Liver (tissue), 9 donors: ENCODE data around the gene EVC2. TPM values are rescaled to one million over a fixed set of nuclear protein-coding genes. Genes with fewer than 3 reads are reported as not detected.

Source experiments
- DNase-seq: peaks from one replicate; pipeline ENCODE4 v3.0.0-alpha.2; 2017; ENCODE audit warnings: low spot score
- H3K27ac ChIP-seq, 2 donors: one replicate each; pipeline ENCODE4 v1.7.0; 2013; ENCODE audit warnings: inconsistent platforms in 2 of 2, low read length in 2 of 2, control low read depth in 1 of 2, low read depth in 1 of 2, mild to moderate bottlenecking in 1 of 2
- H3K27me3 ChIP-seq, 4 donors: one replicate each; pipeline versions ENCODE4 v1.6.1 to v1.7.0; 2013; ENCODE audit warnings: low read length in 3 of 4, inconsistent platforms in 1 of 4, mild to moderate bottlenecking in 1 of 4, moderate library complexity in 1 of 4; ENCODE audit not compliant: control insufficient read depth in 4 of 4, insufficient read depth in 4 of 4
- H3K36me3 ChIP-seq, 4 donors: one replicate each; pipeline versions ENCODE4 v1.6.1 to v1.7.0; 2013; ENCODE audit warnings: low read length in 3 of 4, mild to moderate bottlenecking in 3 of 4, low read depth in 1 of 4, moderate library complexity in 1 of 4; ENCODE audit not compliant: control insufficient read depth in 4 of 4, insufficient read depth in 3 of 4
- H3K4me1 ChIP-seq, 4 donors: one replicate each; pipeline versions ENCODE4 v1.6.1 to v1.7.0; 2013; ENCODE audit warnings: low read length in 3 of 4, mild to moderate bottlenecking in 3 of 4, moderate library complexity in 1 of 4; ENCODE audit not compliant: control insufficient read depth in 4 of 4, insufficient read depth in 4 of 4
- H3K4me3 ChIP-seq, 3 donors: one replicate each; pipeline versions ENCODE4 v1.6.1 to v1.7.0; 2013; ENCODE audit warnings: low read length in 3 of 3, control low read depth in 1 of 3, low read depth in 1 of 3, mild to moderate bottlenecking in 1 of 3
- H3K9ac ChIP-seq, 2 donors: one replicate each; pipeline ENCODE4 v1.7.0; 2013; ENCODE audit warnings: low read length in 2 of 2, mild to moderate bottlenecking in 2 of 2, moderate library complexity in 2 of 2, control low read depth in 1 of 2, low read depth in 1 of 2
- H3K9me3 ChIP-seq, 4 donors: one replicate each; pipeline versions ENCODE4 v1.6.1 to v1.7.0; 2013; ENCODE audit warnings: low read length in 3 of 4; ENCODE audit not compliant: control insufficient read depth in 4 of 4
- ATF3 ChIP-seq: IDR thresholded peaks from 2 replicates; pipeline ENCODE4 v1.6.1; 2016; ENCODE audit warnings: antibody characterized with exemption
- EGR1 ChIP-seq, 2 donors: IDR thresholded peaks; 2 replicates each; pipeline ENCODE4 v1.6.1; 2016 to 2018; ENCODE audit warnings: antibody characterized with exemption in 2 of 2, low read depth in 2 of 2
- FOXA1 ChIP-seq: IDR thresholded peaks from 2 replicates; pipeline ENCODE4 v1.6.1; 2016; ENCODE audit warnings: antibody characterized with exemption
- FOXA2 ChIP-seq: IDR thresholded peaks from 2 replicates; pipeline ENCODE4 v1.6.1; 2016; ENCODE audit warnings: antibody characterized with exemption
- GABPA ChIP-seq, 2 donors: IDR thresholded peaks in 1 of 2; conservative IDR thresholded peaks in 1 of 2; 2 replicates each; pipeline ENCODE4 v1.6.1; 2016; ENCODE audit warnings: antibody characterized with exemption in 2 of 2, mild to moderate bottlenecking in 1 of 2, moderate library complexity in 1 of 2
- HNF4A ChIP-seq, 2 donors: conservative IDR thresholded peaks; 2 replicates each; pipeline ENCODE4 v1.6.1; 2016; ENCODE audit warnings: antibody characterized with exemption in 2 of 2, mild to moderate bottlenecking in 2 of 2
- HNF4G ChIP-seq: IDR thresholded peaks from 2 replicates; pipeline ENCODE4 v1.6.1; 2016; ENCODE audit warnings: antibody characterized with exemption
- JUND ChIP-seq, 2 donors: IDR thresholded peaks; 2 replicates each; pipeline ENCODE4 v1.6.1; 2016; ENCODE audit warnings: antibody characterized with exemption in 2 of 2
- MAX ChIP-seq: IDR thresholded peaks from 2 replicates; pipeline ENCODE4 v1.6.1; 2016; ENCODE audit warnings: antibody characterized with exemption
- NR2F2 ChIP-seq: IDR thresholded peaks from 2 replicates; pipeline ENCODE4 v1.6.1; 2016; ENCODE audit warnings: antibody characterized with exemption
- RAD21 ChIP-seq, 2 donors: IDR thresholded peaks; 2 replicates each; pipeline ENCODE4 v1.6.1; 2016; ENCODE audit warnings: antibody characterized with exemption in 2 of 2, mild to moderate bottlenecking in 2 of 2
- RXRA ChIP-seq, 2 donors: IDR thresholded peaks; 2 replicates each; pipeline ENCODE4 v1.6.1; 2017 to 2018; ENCODE audit warnings: antibody characterized with exemption in 2 of 2, mild to moderate bottlenecking in 1 of 2
- SP1 ChIP-seq: IDR thresholded peaks from 2 replicates; pipeline ENCODE4 v1.6.1; 2018; ENCODE audit warnings: antibody characterized with exemption, mild to moderate bottlenecking
- TAF1 ChIP-seq: conservative IDR thresholded peaks from 2 replicates; pipeline ENCODE4 v1.6.1; 2016; ENCODE audit warnings: antibody characterized with exemption, mild to moderate bottlenecking
- YY1 ChIP-seq: IDR thresholded peaks from 2 replicates; pipeline ENCODE4 v1.6.1; 2016; ENCODE audit warnings: antibody characterized with exemption, mild to moderate bottlenecking
- WGBS: extraction: QIAGEN DNeasy Blood & Tissue Kit; methylation state at CpG from one replicate; pipeline ENCODE4 v1.1.7; 2013; 5-methylcytosine and 5-hydroxymethylcytosine counted together
- polyA plus RNA-seq, 2 donors: library from polyadenylated mRNA; stranded (reverse) in 1 of 2; unstranded in 1 of 2; fragments of 200-250 nt in 1 of 2; fragments of >200 nt in 1 of 2; fragmentation: Nextera tagmentation in 1 of 2; extraction: Ambion mirVana in 1 of 2; gene quantifications; one replicate each; pipeline versions ENCODE4 v1.2.1 to v1.2.3, GENCODE V29; 2013 to 2015
- total RNA-seq, 2 donors: library from RNA; depleted of rRNA; stranded (reverse); fragments of >200 nt; gene quantifications; one replicate each; pipeline ENCODE4 v1.2.3, GENCODE V29; 2014
- TF ChIP-seq, protein P1 (sequence below): IDR thresholded peaks from 2 replicates; pipeline ENCODE4 v1.6.1; 2016; ENCODE audit warnings: antibody characterized with exemption
- TF ChIP-seq, protein P2 (sequence below): IDR thresholded peaks from 2 replicates; pipeline ENCODE4 v1.6.1; 2016; ENCODE audit warnings: antibody characterized with exemption, mild to moderate bottlenecking
- donor health status: healthy.
- donor health status: healthy.
- donor health status: healthy.
- donor health status: healthy.
- donor health status: healthy.

The EVC2 gene
- total and polyA plus RNA-seq, 4 donors: 0.26 to 1.3 (median 0.57) TPM

DNA sequence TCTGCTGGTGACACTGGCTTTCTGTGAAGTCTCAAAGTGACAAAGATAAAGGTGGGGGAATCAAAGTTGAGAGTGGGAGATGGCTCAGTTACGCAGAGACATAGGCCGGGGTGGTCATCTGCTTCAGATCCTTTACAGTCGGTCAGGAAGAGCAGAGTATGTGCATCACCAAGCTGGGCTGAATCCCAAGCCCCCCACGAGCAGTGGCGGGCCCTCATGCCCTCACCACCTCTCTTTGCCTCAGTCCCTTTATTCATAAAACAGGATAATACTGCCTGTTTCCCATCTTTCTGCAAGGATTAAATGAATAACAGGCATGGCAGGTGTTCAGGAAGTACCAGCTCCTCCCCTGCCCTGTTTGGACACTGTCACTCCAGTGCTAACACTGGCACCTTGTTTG is 135.6 kb downstream of the EVC2 start (continued):
- TF ChIP-seq ATF3: no peak
- TF ChIP-seq RAD21 (IDR thresholded peaks at IDR 0.05): no peak
- TF ChIP-seq NR2F2: no peak

- DNase-seq: no peak
- Histone ChIP-seq H3K36me3 (no peaks in the 10 kb centered on the region), H3K9ac (no peak overlapping the region), H3K4me3 (no peak overlapping the region), H3K27ac (no peak overlapping the region), H3K9me3 (no peaks in the 10 kb centered on the region), H3K4me1 (no peaks in the 10 kb centered on the region), H3K27me3 (no peaks in the 10 kb centered on the region)
- 89% methylated on average over 2 of the region's 2 CpGs for WGBS
- TF ChIP-seq, protein P1, sequence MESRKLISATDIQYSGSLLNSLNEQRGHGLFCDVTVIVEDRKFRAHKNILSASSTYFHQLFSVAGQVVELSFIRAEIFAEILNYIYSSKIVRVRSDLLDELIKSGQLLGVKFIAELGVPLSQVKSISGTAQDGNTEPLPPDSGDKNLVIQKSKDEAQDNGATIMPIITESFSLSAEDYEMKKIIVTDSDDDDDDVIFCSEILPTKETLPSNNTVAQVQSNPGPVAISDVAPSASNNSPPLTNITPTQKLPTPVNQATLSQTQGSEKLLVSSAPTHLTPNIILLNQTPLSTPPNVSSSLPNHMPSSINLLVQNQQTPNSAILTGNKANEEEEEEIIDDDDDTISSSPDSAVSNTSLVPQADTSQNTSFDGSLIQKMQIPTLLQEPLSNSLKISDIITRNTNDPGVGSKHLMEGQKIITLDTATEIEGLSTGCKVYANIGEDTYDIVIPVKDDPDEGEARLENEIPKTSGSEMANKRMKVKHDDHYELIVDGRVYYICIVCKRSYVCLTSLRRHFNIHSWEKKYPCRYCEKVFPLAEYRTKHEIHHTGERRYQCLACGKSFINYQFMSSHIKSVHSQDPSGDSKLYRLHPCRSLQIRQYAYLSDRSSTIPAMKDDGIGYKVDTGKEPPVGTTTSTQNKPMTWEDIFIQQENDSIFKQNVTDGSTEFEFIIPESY: no peak
- no peak for TF ChIP-seq MAX
- no peak for TF ChIP-seq TAF1
- TF ChIP-seq SP1: no peak
- no peak for TF ChIP-seq NR2F2
- no peak for TF ChIP-seq HNF4G
- TF ChIP-seq YY1: no peak
- TF ChIP-seq HNF4A (conservative IDR thresholded peaks at IDR 0.05): no peak
- TF ChIP-seq RXRA (IDR thresholded peaks at IDR 0.05): no peak
- TF ChIP-seq, protein P2, sequence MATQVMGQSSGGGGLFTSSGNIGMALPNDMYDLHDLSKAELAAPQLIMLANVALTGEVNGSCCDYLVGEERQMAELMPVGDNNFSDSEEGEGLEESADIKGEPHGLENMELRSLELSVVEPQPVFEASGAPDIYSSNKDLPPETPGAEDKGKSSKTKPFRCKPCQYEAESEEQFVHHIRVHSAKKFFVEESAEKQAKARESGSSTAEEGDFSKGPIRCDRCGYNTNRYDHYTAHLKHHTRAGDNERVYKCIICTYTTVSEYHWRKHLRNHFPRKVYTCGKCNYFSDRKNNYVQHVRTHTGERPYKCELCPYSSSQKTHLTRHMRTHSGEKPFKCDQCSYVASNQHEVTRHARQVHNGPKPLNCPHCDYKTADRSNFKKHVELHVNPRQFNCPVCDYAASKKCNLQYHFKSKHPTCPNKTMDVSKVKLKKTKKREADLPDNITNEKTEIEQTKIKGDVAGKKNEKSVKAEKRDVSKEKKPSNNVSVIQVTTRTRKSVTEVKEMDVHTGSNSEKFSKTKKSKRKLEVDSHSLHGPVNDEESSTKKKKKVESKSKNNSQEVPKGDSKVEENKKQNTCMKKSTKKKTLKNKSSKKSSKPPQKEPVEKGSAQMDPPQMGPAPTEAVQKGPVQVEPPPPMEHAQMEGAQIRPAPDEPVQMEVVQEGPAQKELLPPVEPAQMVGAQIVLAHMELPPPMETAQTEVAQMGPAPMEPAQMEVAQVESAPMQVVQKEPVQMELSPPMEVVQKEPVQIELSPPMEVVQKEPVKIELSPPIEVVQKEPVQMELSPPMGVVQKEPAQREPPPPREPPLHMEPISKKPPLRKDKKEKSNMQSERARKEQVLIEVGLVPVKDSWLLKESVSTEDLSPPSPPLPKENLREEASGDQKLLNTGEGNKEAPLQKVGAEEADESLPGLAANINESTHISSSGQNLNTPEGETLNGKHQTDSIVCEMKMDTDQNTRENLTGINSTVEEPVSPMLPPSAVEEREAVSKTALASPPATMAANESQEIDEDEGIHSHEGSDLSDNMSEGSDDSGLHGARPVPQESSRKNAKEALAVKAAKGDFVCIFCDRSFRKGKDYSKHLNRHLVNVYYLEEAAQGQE: no peak
- TF ChIP-seq GABPA (IDR thresholded peaks at IDR 0.05 in 1 of 2, conservative IDR thresholded peaks at IDR 0.05 in 1 of 2): no peak
- TF ChIP-seq ATF3: no peak
- no peak for TF ChIP-seq EGR1 (IDR thresholded peaks at IDR 0.05; ENCODE audit: low read depth in 2 of 2)
- no peak for TF ChIP-seq RAD21 (IDR thresholded peaks at IDR 0.05)
- TF ChIP-seq JUND (IDR thresholded peaks at IDR 0.05): no peak
- no peak for TF ChIP-seq FOXA1
These were observed 136.2 kb downstream of the EVC2 start for GRCh38 chr4:5572114-5572513.

GRCh38 chr4:5571646-5572045 is 136.7 kb downstream of the EVC2 start:
- H3K36me3 ChIP-seq: no peaks in the 10 kb centered on the region
- DNase-seq: no peak
- H3K4me1 ChIP-seq: no peaks in the 10 kb centered on the region
- H3K4me3 ChIP-seq: no peak overlapping the region
- no peaks in the 10 kb centered on the region for H3K9me3 ChIP-seq
- WGBS: 86% methylated on average over 5 of the region's 5 CpGs
- no peak overlapping the region for H3K27ac ChIP-seq
- H3K9ac ChIP-seq: no peak overlapping the region
- no peak for TF ChIP-seq RAD21 (IDR thresholded peaks at IDR 0.05)
- TF ChIP-seq SP1: no peak
- no peak for TF ChIP-seq HNF4A (conservative IDR thresholded peaks at IDR 0.05)
- TF ChIP-seq YY1: no peak
- TF ChIP-seq, protein P2: no peak
- TF ChIP-seq ATF3: no peak
- no peak for TF ChIP-seq FOXA2
- TF ChIP-seq RXRA (IDR thresholded peaks at IDR 0.05): no peak
- TF ChIP-seq EGR1 (IDR thresholded peaks at IDR 0.05; ENCODE audit: low read depth in 2 of 2): no peak
- TF ChIP-seq, protein P1: no peak
- no peak for TF ChIP-seq FOXA1
- no peak for TF ChIP-seq MAX
- no peaks in the 10 kb centered on the region for H3K27me3 ChIP-seq
